Endothelial cell (in vitro differentiated cells): ENCODE results near the gene CARMIL1. TPM values are rescaled to one million over a fixed set of nuclear protein-coding genes. Genes with fewer than 3 reads are reported as not detected.

ENCODE experiments used
- DNase-seq: peaks from one replicate; pipeline ENCODE4 v3.0.0; 2021; ENCODE audit warnings: low spot score
- H3K27ac Mint-ChIP-seq: one replicate; pipeline ENCODE4 v1.8.0; 2021; ENCODE audit warnings: mixed read lengths, inconsistent platforms; ENCODE audit not compliant: unreplicated experiment
- H3K27me3 Mint-ChIP-seq: one replicate; pipeline ENCODE4 v1.8.0; 2021; ENCODE audit warnings: mild to moderate bottlenecking, moderate library complexity, mixed read lengths, inconsistent platforms; ENCODE audit not compliant: unreplicated experiment
- H3K36me3 Mint-ChIP-seq: one replicate; pipeline ENCODE4 v1.8.0; 2021; ENCODE audit warnings: mild to moderate bottlenecking, low read depth, mixed read lengths, inconsistent platforms; ENCODE audit not compliant: unreplicated experiment
- H3K4me1 Mint-ChIP-seq: one replicate; pipeline ENCODE4 v1.8.0; 2021; ENCODE audit warnings: mild to moderate bottlenecking, mixed read lengths, inconsistent platforms; ENCODE audit not compliant: unreplicated experiment
- H3K4me3 Mint-ChIP-seq: one replicate; pipeline ENCODE4 v1.8.0; 2021; ENCODE audit warnings: mild to moderate bottlenecking, mixed read lengths, inconsistent platforms; ENCODE audit not compliant: unreplicated experiment
- H3K9me3 Mint-ChIP-seq: one replicate; pipeline ENCODE4 v1.8.0; 2021; ENCODE audit warnings: mixed read lengths, inconsistent platforms; ENCODE audit not compliant: unreplicated experiment
- CTCF ChIP-seq: fragments of 200-600 bp; sonication (generic); IDR thresholded peaks from one replicate; pipeline ENCODE4 v1.5.0; 2021; ENCODE audit warnings: antibody characterized with exemption; ENCODE audit not compliant: unreplicated experiment
- total RNA-seq: library from RNA; stranded (reverse); fragmentation: NEBNext Ultra II Directional; extraction: Animal tissue kit (Norgen Biotek cat#: 25700); gene quantifications from one replicate; pipeline ENCODE4 v1.2.1, GENCODE V29; 2021; ENCODE audit not compliant: unreplicated experiment

Gene CARMIL1
- total RNA-seq, 1 donor from 2014 or later = 32.5 TPM

- no peak overlapping the region for H3K27ac Mint-ChIP-seq
- no peaks in the 10 kb centered on the region for H3K27me3 Mint-ChIP-seq
- H3K4me3 Mint-ChIP-seq = no peak overlapping the region
- H3K9me3 Mint-ChIP-seq = no peaks in the 10 kb centered on the region
- no peak for TF ChIP-seq CTCF
- H3K36me3 Mint-ChIP-seq = no peaks in the 10 kb centered on the region
- DNase-seq = no peak
- peaks cover 25% of the 10 kb centered on the region for H3K4me1 Mint-ChIP-seq
Measured at GRCh38 chr6:25324066-25324762, 45.0 kb downstream of the CARMIL1 start.

DNA sequence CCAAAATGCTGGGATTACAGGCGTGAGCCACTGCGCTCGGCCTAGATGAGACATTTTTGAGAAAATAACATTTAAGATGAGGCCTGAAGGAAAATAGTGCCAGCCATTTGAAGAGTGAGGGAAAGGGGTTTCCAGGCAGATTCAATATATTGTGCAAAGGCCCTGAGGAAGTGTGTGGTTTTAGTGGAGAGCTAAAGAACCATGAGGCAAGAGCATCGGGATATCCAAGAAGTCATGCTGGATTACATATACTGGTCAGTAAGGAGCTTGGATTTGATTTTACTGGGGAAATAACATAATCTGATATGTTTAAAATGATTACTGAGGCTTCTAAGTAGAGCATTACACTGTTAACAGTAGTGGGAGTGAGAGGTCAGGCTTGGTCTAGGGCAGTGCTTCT is 47.0 kb downstream of the CARMIL1 start:
- peak overlapping the region; percentile 62 for H3K27ac Mint-ChIP-seq
- H3K9me3 Mint-ChIP-seq = no peaks in the 10 kb centered on the region
- H3K36me3 Mint-ChIP-seq = no peaks in the 10 kb centered on the region
- peaks cover 29% of the 10 kb centered on the region for H3K4me1 Mint-ChIP-seq
- no peaks in the 10 kb centered on the region for H3K27me3 Mint-ChIP-seq
- DNase-seq = no peak
- H3K4me3 Mint-ChIP-seq = no peak overlapping the region
- no peak for TF ChIP-seq CTCF

- H3K9me3 Mint-ChIP-seq = no peaks in the 10 kb centered on the region
- no peak for DNase-seq
Measured at GRCh38 chr6:25326960-25327359, 47.8 kb downstream of the CARMIL1 start.

GRCh38 chr6:25327432-25327831 is 48.3 kb downstream of the CARMIL1 start:
- no peak overlapping the region for H3K4me3 Mint-ChIP-seq
- H3K4me1 Mint-ChIP-seq = peaks cover 38% of the 10 kb centered on the region
- no peaks in the 10 kb centered on the region for H3K36me3 Mint-ChIP-seq
- no peaks in the 10 kb centered on the region for H3K9me3 Mint-ChIP-seq
- TF ChIP-seq CTCF = no peak
- no peak overlapping the region for H3K27ac Mint-ChIP-seq
- no peak for DNase-seq
- no peaks in the 10 kb centered on the region for H3K27me3 Mint-ChIP-seq

More at GRCh38 chr6:25326960-25327359, 47.8 kb downstream of the CARMIL1 start:
- H3K27ac Mint-ChIP-seq = no peak overlapping the region
- H3K4me1 Mint-ChIP-seq = peaks cover 35% of the 10 kb centered on the region
- no peak for TF ChIP-seq CTCF
- no peaks in the 10 kb centered on the region for H3K27me3 Mint-ChIP-seq
- no peak overlapping the region for H3K4me3 Mint-ChIP-seq
- H3K36me3 Mint-ChIP-seq = no peaks in the 10 kb centered on the region

- Mint-ChIP-seq H3K27me3 (no peaks in the 10 kb centered on the region), H3K36me3 (no peaks in the 10 kb centered on the region), H3K4me3 (no peak overlapping the region), H3K27ac (peak overlapping the region; percentile 55), H3K9me3 (no peaks in the 10 kb centered on the region), H3K4me1 (peaks cover 47% of the 10 kb centered on the region)
- no peak for DNase-seq
- TF ChIP-seq CTCF = no peak
Measured at GRCh38 chr6:25329161-25329817, 50.1 kb downstream of the CARMIL1 start.
